NCI-H2196 (cell line): ENCODE measurements around the gene EDN3.

Experiments
- DNase-seq: peaks from one replicate; lab custom pipeline; 2025; ENCODE audit not compliant: unreplicated experiment; lab: John Stamatoyannopoulos, UW

EDN3 gene

DNA sequence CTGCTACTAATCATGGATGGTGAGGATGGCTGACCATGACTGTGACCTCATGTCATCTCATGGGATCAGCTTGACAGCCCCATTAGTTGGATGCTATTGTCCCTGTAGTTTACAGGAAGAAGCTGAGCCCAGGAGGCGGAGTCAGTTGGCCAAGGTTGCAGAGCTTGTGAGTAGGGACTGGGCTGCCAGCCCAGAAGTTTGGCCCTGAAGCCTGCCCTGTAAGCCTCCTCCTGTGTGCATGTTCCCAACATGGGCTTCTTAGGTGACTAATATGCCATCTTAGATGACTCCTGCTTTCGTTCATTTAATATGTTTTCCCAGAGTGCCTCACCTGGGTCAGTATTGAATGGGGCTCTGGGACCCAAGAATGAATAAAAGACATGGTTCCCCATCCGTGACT, 6.9 kb downstream of the EDN3 start:
- no peak for DNase-seq

DNA sequence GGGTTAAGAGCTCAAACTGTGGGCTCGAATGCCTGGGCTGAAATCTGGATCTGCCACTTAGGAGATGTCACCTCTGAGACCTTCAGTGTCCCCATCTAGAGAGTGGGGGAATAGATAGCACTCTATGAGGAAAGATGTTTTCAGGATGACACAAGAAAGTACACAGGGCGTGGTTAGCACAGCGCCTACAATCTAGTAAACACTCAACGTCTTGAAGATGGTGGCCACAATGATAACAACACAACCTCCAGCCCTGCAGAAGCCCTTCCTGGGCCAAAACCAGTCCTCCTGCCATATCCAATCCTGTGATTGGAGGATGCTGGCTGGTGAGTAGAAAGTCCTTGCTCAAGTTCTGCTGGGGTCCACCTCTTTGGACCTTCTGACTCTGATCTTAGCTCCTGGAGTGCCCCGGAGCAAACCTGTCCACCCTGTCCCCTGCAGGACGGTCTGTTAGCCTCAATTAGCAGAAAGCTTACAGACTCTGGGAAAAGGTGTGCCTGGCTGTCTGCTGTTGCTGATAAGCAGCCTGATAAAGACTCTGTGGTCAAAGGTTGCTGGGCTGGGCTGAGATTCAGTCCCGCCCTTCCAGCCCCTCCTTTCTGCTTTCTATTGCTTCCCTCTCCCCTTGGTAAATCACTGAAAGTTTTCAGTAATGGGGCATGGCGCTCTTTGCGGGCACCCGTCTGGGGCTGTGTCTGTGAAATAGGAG, 8.2 kb downstream of the EDN3 start:
- DNase-seq: no peak

DNA sequence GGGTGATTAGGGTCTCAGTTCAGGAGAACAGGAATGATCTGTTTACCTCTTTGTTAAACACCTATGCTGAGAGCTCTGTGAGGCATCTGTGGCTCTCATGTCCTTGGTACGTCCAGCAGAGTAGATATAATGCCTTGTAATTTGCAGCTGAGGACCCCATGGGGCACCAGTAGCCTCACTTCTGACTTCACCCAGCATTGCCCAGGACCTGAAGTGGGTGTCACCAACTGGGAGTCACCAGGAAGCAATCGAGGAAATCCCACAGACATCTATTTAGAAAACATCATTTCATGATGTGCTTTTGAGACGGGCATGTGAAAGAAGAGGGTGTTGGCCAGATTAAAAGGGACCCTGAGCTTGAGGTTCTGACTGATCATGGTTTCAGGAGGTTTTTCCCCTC, 8.8 kb downstream of the EDN3 start:
- no peak for DNase-seq

DNA sequence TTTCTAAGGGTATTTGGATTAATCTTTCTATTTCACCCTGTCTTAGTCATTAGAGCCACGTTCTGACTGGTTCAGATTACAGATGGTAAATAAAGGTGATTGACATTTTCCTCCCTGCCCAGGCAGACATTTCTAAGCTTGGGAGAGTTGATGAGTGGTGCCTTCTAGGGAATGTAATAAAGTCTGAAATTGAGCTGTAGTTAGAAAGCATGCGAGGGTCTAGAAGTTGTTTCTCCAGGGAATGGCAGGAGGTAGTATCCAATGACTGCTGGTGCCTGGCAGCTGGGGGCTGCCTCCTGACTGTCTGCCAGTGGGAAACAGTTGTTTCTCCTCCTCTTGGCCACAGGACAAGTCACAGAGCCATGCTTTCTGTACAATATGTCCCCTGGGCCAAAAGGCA, 14.6 kb downstream of the EDN3 start:
- no peak for DNase-seq

DNA sequence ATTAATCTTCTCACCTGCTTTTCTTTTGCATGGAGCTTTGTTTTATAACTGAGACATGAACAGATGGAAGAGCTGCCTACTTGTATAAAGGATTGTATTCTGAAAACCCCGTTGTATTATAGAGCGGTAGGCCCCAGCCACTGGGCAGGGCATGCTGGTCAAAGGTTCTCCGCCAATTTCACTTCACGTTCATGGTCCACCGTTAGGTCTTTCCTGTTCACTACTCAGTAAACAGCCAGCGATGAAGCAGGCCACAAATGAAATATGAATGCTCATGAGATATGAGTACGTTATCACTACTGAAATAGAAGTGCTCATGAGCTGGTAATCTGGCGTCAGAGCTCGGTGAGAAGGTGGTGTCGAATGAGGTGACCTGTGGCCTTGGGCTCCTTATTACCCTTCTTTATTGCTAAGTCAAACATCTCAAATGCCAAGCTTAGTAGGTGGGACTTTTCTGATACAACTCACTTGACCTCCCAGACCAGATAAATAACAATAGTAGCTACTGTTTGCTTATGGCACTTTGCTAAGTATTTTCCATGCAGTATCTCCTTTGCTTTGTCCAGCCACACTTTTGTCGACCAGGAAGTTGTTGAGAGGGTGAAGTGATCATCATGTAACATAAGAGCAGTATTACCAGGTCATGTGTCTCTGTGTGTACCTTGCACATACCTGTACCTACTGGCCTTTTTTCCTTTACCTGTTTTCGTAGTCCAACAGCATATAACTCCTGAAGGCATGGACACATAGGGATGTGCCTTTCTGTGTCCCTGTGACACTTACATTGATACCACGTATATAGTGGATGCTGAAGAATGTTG, 16.7 kb downstream of the EDN3 start:
- DNase-seq: no peak

DNA sequence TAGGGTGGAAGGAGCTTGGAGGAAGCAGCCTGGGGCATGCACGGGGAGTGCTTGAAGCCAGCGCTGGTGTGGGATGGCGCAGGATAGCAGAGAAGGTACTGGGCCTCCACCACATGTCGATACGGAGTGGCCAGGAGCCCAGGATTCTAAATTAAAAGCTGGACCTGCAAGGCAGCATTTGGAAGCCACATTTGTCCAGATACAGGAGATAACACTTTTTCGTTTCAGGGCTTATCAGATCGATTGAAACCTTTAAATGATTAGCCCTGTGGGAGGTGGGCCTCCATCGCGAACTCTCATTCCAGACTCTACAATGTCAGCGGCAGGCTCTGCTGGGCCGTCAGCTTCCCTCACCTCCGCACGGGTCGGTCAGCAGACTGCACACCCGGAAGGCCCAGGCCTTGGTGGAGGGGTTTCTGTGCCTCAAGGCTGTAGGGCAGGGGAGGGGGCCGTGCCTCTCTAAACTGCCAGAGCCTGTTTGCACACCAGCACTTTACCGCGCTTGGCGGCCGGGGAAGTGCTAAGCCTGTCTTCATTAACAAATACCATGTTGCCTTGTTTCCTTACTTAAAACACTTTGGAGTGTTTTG, 17.9 kb downstream of the EDN3 start:
- no peak for DNase-seq

DNA sequence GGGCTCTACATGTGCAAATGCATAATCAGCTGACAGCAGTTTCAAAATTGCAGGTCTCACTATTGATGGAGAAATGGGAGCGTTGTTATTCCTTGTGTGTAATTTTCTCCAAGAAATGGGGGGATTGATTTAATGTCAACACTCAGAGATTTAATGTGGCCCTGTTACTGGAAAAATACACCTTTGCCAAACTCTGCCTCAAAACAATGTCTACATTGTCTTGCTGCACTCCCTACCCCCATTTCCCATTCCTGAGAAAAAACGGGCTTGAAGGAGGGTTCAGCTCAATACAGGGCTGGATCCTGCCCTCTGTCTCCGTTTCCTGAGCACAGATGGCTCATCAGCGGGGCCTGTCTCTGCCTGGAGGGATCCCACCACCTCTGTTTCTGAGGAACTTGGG, 18.4 kb downstream of the EDN3 start:
- no peak for DNase-seq

DNA sequence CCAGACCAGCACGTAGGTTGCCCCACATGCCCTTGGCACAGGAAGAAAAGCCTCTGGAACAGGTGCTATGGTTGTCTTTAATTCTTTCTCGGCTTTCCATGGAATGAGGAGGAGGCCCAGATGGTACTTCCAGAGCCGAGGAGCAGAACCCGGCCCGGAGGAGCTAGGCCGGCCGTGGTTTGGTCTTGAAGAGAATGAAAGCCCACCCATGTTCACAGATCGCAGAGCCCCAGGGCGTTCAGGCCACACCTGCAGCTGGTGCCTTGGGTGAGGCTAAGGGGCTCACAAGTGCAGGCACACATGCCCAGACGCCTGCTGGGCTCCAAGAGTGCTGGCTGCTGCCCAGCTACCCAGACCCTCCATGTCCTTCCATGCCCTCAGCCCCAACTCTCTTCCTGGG, 20.0 kb downstream of the EDN3 start:
- no peak for DNase-seq

DNA sequence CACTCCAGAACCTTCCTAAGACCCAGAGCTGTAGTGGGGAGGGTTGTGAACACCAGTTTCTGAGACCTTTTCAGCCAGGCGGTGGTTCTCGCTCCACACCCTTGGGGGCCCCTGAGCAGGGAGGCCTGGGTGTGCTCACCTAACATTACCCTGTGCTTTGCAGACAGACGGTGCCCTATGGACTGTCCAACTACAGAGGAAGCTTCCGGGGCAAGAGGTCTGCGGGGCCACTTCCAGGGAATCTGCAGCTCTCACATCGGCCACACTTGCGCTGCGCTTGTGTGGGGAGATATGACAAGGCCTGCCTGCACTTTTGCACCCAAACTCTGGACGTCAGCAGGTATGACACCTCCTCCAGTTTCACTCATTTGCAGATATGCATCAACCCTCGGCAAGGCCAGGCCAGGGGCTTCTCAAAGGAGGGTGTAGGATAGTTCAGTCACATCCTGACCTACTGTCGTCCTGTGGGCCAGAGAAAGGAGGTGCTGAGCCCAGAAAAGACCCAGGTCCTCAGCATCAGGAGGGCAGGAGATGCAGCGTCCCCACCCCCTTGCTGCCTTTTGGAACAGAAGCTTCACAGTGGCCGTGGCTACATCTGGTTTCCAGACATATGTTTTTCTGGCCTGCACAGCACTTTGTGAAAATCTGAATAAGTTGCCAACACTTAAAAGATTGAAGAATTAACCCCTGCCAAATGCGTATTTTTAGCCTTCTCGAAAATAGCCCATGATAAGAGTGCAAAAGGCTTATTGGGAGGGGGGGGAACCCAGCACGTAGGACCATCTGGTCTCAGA, 20.6 kb downstream of the EDN3 start:
- DNase-seq: no peak

DNA sequence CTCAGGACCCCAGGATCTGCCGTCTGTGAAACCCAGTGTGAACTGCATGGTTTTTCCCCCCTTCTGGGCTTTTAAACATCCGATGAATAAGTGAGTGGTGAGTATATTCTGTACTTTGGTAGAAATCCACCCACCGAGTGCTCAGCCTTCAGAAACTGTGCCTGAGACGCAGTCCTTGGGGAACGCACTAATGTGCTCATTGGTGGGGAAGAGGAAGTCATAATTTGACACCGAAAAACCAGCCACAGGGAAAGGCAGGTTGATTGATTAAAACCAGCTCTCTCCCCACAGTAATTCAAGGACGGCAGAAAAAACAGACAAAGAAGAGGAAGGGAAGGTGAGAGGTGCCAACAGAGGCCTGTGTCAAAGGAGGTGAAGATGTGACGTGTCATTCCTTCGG, 21.7 kb downstream of the EDN3 start:
- no peak for DNase-seq

DNA sequence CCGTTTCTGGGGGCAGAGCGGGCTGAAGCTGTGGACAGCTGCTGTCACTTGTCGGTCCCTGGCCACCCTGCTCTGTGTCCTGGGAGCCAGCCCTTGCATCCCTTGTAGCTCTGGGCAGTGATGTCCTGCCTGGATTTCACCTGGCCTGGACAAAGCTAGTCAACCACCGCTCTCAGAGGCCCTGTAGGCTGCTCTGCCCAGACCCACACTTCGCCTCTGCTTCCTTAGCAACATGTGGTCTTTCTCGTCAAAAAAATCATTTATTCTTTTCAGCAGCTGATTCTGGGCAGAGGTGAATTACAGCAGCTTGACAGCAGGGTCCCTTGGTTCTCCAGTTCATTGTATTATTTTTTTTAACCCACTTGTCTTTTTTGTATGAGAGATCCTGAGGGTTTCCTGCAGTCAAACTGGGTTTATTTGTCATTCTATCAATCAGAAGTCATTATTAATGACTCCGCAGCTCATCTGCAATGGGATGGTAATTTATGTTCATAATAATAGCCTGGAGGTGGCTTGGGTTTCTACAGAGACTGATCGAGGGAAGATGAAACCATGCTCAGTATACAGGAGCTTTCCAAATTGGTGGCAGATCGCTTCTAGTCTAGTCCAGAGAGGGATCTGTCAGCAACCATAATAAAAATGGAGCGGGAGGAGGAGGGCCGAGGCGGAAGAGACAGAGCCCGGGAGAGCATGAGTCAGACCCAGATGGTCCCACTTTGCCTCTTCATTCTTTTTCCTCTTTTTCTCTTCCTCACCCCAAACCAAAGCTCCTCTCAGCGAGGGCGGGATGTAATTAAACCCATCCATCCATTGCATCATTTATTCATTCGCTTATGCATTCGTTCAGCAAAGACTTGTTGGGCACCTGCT, 22.4 kb downstream of the EDN3 start:
- DNase-seq: no peak

DNA sequence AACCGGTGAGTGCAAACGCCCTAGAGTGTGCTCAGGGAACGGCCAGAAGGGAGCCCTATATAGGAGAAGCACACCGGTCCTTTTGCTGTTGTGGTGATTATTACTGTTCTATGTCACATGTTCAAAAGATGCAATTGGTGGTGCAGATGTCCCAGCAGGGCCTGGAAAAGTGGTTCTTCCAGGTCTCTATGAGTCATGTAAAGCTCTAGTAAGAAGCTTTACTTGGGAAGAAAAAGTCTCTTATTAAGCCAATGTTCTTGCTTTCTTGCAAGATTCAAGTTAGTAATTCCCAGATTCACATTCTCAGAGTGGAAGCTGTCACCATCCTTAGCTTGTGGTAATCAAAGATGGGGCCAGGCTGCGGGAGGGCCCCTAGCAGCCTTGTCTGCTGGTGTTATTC, 23.3 kb downstream of the EDN3 start:
- DNase-seq: no peak

DNA sequence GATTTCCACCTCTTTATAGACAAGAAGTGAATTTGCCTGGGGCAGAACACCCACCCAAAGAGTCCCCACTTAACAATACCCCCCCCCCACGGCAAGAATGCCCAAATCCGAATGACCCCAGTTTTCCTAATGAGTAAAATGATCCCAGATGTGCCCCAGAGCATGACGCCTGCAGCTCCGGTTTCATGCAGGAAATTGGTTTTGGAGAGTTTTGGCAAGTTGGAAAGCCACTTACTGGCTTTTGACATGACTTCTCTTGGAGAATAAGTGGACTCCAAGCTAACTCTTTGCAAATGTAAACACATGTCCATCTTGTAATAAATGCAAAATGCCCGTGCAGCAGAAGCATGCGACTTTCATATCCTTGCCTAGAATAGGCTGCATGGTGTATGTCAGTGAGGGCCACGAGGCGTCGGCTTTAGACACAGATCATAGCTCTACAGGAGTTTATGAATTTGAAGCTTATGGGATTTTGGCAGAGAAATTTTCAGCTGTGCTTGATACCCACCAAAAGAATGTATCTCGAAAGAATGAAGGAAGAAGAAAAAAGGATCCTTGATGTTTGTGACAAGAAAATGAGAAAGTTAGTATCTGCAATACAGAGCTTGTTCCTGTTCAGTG, 24.2 kb downstream of the EDN3 start:
- DNase-seq: no peak

DNA sequence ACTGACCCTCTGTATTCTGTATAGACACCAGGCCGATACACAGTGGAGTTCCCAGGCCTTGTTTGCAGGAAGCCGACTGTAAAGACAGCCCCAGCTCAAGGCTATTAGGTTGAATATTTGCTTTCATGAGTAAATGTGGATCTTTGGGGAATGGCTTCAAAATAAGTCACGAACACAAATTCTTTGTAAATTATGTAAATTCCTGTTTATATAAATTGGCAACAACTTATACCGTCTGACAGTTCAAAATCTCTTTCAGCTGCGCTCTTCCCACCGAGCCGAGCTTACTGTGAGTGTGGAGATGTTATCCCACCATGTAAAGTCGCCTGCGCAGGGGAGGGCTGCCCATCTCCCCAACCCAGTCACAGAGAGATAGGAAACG, 24.7 kb downstream of the EDN3 start:
- no peak for DNase-seq

DNA sequence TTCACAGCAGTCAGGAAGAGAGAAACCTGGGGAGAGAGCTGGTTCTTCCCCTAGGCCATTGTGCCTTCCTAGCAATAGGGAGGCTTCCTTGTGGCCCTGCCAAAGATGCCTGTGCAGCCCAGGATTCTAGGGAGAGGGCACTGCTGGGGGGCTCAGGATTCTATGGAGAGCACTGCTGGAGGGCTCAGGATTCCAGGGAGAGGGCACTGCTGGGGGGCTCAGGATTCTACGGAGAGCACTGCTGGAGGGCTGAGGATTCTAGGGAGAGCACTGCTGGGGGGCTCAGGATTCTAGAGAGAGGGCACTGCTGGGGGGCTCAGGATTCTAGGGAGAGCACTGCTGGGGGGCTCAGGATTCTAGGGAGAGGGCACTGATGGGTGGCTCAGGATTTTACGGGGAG, 25.8 kb downstream of the EDN3 start:
- no peak for DNase-seq

DNA sequence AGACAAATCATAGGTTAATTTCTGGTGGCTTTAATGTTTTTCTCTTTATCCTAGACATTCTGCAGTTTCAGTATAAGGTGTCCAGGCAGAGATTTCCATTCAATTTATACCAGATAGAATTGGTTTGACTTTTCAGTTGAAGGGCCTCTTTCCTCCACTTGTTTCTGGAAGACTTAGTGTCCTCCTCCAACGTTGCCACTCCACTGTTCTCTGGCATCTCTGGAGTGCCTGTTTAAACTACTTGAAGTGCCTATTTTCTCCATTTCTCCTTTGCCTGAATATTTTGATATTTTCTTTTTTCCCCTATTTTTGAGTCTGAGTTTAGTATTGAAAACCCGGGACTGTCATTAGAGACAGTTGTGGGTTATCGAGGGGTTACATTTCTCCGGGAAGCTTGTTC, 27.7 kb downstream of the EDN3 start:
- DNase-seq: no peak

DNA sequence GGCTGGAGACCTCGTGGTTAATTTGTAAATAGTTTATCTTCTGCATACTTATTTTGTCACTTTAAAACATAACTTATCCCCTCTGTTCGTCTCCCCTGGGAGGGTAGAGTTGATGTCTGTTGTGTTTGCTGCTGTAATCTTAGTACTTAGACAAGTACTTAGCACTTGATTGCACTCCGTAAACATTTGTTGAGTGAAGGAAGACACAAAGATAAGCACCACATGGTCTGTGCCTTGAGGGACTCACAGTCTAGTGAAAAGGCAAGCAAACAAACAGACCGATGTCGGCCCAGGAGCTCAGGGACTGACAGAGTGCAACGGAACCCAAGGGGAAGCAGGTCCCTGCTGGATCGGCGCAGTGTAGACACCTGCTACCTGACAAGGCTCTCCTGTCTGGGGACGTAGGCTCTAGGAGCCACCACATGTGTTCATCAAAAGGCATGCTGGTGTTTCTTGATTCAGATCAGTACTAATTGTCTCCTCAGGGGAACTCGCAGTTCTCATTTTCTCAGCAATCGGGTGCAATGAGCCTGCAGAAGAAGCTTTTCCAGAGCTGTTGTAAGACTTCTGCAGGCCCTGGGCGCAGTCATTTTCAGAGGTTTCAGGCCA, 31.4 kb downstream of the EDN3 start:
- no peak for DNase-seq

DNA sequence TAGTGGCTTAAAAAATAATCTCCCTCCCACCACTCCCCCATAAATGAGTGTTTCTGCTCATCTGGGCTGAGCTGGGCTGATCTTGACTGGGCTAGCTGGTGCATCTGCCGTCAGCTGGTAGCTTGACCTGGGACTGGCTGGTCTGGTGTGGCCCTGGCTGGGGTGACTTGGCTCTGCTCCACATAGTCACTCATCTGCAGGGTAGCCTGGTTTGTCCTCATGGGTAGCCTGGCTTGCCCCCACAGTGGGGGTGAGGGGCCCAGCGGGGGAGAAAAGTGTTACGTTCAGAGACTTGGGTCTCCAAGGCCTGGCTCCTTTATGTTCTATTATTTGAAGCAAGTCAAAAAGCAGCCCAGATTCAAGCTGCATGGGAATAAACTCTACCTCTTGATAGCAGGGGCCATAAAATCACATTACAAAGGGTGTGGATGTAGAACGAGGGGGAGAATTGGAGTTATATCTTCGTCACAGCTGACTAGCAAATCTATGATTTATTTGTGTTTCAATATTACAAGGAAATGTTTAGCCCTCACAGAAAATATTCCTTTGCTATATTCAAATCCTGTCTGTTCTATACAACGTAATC, 32.9 kb downstream of the EDN3 start:
- DNase-seq: no peak

DNA sequence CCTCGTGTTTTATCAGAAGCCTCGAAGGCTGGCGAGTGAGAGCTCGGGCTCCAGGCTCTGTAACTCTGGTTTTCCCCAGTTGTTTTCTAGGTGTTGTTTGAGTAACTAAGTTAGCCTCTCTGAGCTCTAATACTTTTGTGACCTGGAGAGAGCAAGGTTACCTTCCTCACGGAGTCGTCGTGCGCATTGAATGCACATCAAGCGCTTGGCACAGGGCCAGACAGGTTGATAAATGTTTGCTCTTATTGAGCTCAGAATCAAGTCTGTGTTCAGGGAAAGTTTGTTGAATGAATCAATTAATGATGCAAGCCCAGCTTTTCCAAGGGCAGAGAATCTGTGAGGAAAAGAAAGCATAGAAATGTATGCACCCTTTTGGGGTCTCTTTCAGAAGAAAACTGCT, 33.5 kb downstream of the EDN3 start:
- no peak for DNase-seq
